IMR-90 (cell line): Measurements from ENCODE around the gene KBTBD13. TPM values are rescaled to one million over a fixed set of nuclear protein-coding genes. Genes with fewer than 3 reads are reported as not detected.

Experiments
- ATAC-seq: fragments of 200-7000 bp; cut with Tn5 transposase; 2 replicates; pipeline ENCODE4 v1.9.1; 2020; ENCODE audit warnings: low read depth, mild to moderate bottlenecking, moderate library complexity
- BruUV-seq: library from RNA; stranded (reverse); fragments of 400-500 nt; replicated peaks from 2 replicates; lab custom pipeline; 2021; lab: Mats Ljungman, UMichigan
- CTCF ChIA-PET: fragments of 300-600 bp; formaldehyde crosslinking; extraction: SDS; loops from one replicate; lab custom pipeline; 2021; ENCODE audit warnings: antibody characterized with exemption; lab: Yijun Ruan, JAX
- POLR2A ChIA-PET: fragments of 300-600 bp; sonication (Branson Sonifier 250); formaldehyde crosslinking; loops from one replicate; lab custom pipeline; 2022; ENCODE audit warnings: antibody characterized with exemption; ENCODE audit not compliant: unreplicated experiment; lab: Charles Lee
- DNase-seq: peaks from one replicate; pipeline ENCODE4 v3.0.0; 2013
- H2AFZ ChIP-seq: replicated peaks from 2 replicates; pipeline ENCODE3; 2013; ENCODE audit warnings: low read length, mild to moderate bottlenecking; ENCODE audit not compliant: poor library complexity
- H2AK5ac ChIP-seq: 2 replicates; pipeline ENCODE4 v1.6.1; 2013; ENCODE audit warnings: low read depth, low read length, inconsistent platforms
- H2AK9ac ChIP-seq: replicated peaks from 2 replicates; pipeline ENCODE3; 2013; ENCODE audit warnings: mild to moderate bottlenecking, low read depth, low read length, moderate library complexity; ENCODE audit not compliant: poor library complexity
- H2BK120ac ChIP-seq: 2 replicates; pipeline ENCODE4 v1.6.1; 2013; ENCODE audit warnings: low read depth, low read length, inconsistent platforms
- H2BK15ac ChIP-seq: 3 replicates; pipeline ENCODE4 v1.6.1; 2013; ENCODE audit warnings: low read depth, low read length, inconsistent platforms
- H2BK20ac ChIP-seq: 2 replicates; pipeline ENCODE4 v1.6.1; 2013; ENCODE audit warnings: low read depth, mild to moderate bottlenecking, inconsistent platforms, low read length, moderate library complexity
- H2BK5ac ChIP-seq: 2 replicates; pipeline ENCODE4 v1.6.1; 2013; ENCODE audit warnings: mild to moderate bottlenecking, low read depth, low read length, inconsistent platforms; ENCODE audit not compliant: poor library complexity, severe bottlenecking
- H3K14ac ChIP-seq: replicated peaks from 2 replicates; pipeline ENCODE4 v1.6.1; 2013; ENCODE audit warnings: low read depth, low read length, inconsistent platforms
- H3K18ac ChIP-seq: 2 replicates; pipeline ENCODE4 v1.6.1; 2013; ENCODE audit warnings: low read depth, low read length, control low read depth
- H3K23ac ChIP-seq: 2 replicates; pipeline ENCODE4 v1.6.1; 2013; ENCODE audit warnings: low read depth, low read length, inconsistent platforms
- H3K27ac ChIP-seq: 2 replicates; pipeline ENCODE4 v1.5.1; 2013; ENCODE audit warnings: mild to moderate bottlenecking, control low read depth, low read length; ENCODE audit not compliant: insufficient read depth
- H3K27me3 ChIP-seq: 2 replicates; pipeline ENCODE4 v1.6.1; 2013; ENCODE audit warnings: low read length; ENCODE audit not compliant: control insufficient read depth, insufficient read depth
- H3K36me3 ChIP-seq: 2 replicates; pipeline ENCODE4 v1.6.1; 2013; ENCODE audit warnings: low read length, mixed read lengths; ENCODE audit not compliant: control insufficient read depth, insufficient read depth
- H3K4ac ChIP-seq: 2 replicates; pipeline ENCODE4 v1.6.1; 2013; ENCODE audit warnings: low read depth, low read length, inconsistent platforms
- H3K4me1 ChIP-seq: 2 replicates; pipeline ENCODE4 v1.6.1; 2013; ENCODE audit warnings: low read length, mixed read lengths; ENCODE audit not compliant: control insufficient read depth, insufficient read depth
- H3K4me2 ChIP-seq: 2 replicates; pipeline ENCODE4 v1.6.1; 2013; ENCODE audit warnings: low read depth, mild to moderate bottlenecking, control low read depth, low read length, moderate library complexity
- H3K4me3 ChIP-seq: 2 replicates; pipeline ENCODE4 v1.5.1; 2013; ENCODE audit warnings: low read depth, mild to moderate bottlenecking, control low read depth, low read length, moderate library complexity; ENCODE audit not compliant: insufficient read depth
- H3K56ac ChIP-seq: 2 replicates; pipeline ENCODE4 v1.6.1; 2013; ENCODE audit warnings: low read length, inconsistent platforms; ENCODE audit not compliant: insufficient read depth; ENCODE audit errors: extremely low read depth
- H3K79me1 ChIP-seq, 2 experiments: 2 replicates each; pipeline ENCODE4 v1.6.1; 2013; ENCODE audit warnings: low read length in 2 of 2, inconsistent platforms in 1 of 2, low read depth in 1 of 2
- H3K9ac ChIP-seq: 2 replicates; pipeline ENCODE4 v1.6.1; 2013; ENCODE audit warnings: low read depth, low read length, control low read depth
- H3K9me1 ChIP-seq: 2 replicates; pipeline ENCODE4 v1.6.1; 2013; ENCODE audit warnings: low read length, inconsistent platforms; ENCODE audit not compliant: insufficient read depth
- H3K9me3 ChIP-seq: 2 replicates; pipeline ENCODE4 v1.6.1; 2013; ENCODE audit warnings: low read length; ENCODE audit not compliant: control insufficient read depth, insufficient read depth
- H4K20me1 ChIP-seq: 2 replicates; pipeline ENCODE4 v1.6.1; 2013; ENCODE audit warnings: low read length, inconsistent platforms; ENCODE audit not compliant: insufficient read depth
- H4K5ac ChIP-seq: 2 replicates; pipeline ENCODE4 v1.6.1; 2013; ENCODE audit warnings: mild to moderate bottlenecking, low read depth, low read length, control low read depth
- H4K8ac ChIP-seq, 2 experiments: 2 replicates each; pipeline ENCODE4 v1.6.1; 2013; ENCODE audit warnings: low read depth in 2 of 2, low read length in 2 of 2, control low read depth in 1 of 2, inconsistent platforms in 1 of 2
- H4K91ac ChIP-seq: 2 replicates; pipeline ENCODE4 v1.6.1; 2013; ENCODE audit warnings: low read depth, low read length, inconsistent platforms; ENCODE audit not compliant: insufficient read depth
- BHLHE40 ChIP-seq: fragments of 150-350 bp; IDR thresholded peaks from 2 replicates; pipeline ENCODE4 v1.6.1; 2016; ENCODE audit warnings: mild to moderate bottlenecking, low read depth, low read length
- CEBPB ChIP-seq: IDR thresholded peaks from 2 replicates; pipeline ENCODE4 v1.6.1; 2012; ENCODE audit warnings: low read depth, low read length, improper control_type of control experiment
- CHD1 ChIP-seq: IDR thresholded peaks from 2 replicates; pipeline ENCODE4 v1.6.1; 2012; ENCODE audit warnings: low read depth, low read length, improper control_type of control experiment
- CTCF ChIP-seq: conservative IDR thresholded peaks from 2 replicates; pipeline ENCODE4 v1.5.1; 2012; ENCODE audit warnings: mild to moderate bottlenecking, low read depth, low read length, improper control_type of control experiment
- FOS ChIP-seq: fragments of 150-350 bp; IDR thresholded peaks from 2 replicates; pipeline ENCODE4 v1.6.1; 2016; ENCODE audit warnings: low read depth, low read length
- MAFK ChIP-seq: IDR thresholded peaks from 2 replicates; pipeline ENCODE4 v1.6.1; 2012; ENCODE audit warnings: low read depth, low read length, improper control_type of control experiment
- MAZ ChIP-seq: IDR thresholded peaks from 2 replicates; pipeline ENCODE4 v1.6.1; 2012; ENCODE audit warnings: low read depth, mild to moderate bottlenecking, low read length, improper control_type of control experiment, moderate library complexity, borderline replicate concordance
- MXI1 ChIP-seq: IDR thresholded peaks from 2 replicates; pipeline ENCODE4 v1.6.1; 2012; ENCODE audit warnings: low read depth, mild to moderate bottlenecking, low read length, moderate library complexity, borderline replicate concordance
- NFE2L2 ChIP-seq: fragments of 150-350 bp; IDR thresholded peaks from 2 replicates; pipeline ENCODE4 v1.6.1; 2016; ENCODE audit warnings: low read depth, mild to moderate bottlenecking, low read length
- POLR2A ChIP-seq: IDR thresholded peaks from 2 replicates; pipeline ENCODE4 v1.6.1; 2012; ENCODE audit warnings: mild to moderate bottlenecking, low read depth, low read length
- RAD21 ChIP-seq: IDR thresholded peaks from 2 replicates; pipeline ENCODE4 v1.6.1; 2012; ENCODE audit warnings: low read length, improper control_type of control experiment
- RCOR1 ChIP-seq: IDR thresholded peaks from 2 replicates; pipeline ENCODE4 v1.6.1; 2012; ENCODE audit warnings: mild to moderate bottlenecking, low read length, improper control_type of control experiment; ENCODE audit not compliant: insufficient replicate concordance
- RFX5 ChIP-seq: IDR thresholded peaks from 2 replicates; pipeline ENCODE4 v1.8.0; 2012; ENCODE audit warnings: low read depth, mild to moderate bottlenecking, low read length, moderate library complexity
- SMC3 ChIP-seq: fragments of 150-350 bp; IDR thresholded peaks from 2 replicates; pipeline ENCODE4 v1.6.1; 2016; ENCODE audit warnings: low read depth, mild to moderate bottlenecking, antibody characterized with exemption, low read length, moderate library complexity
- WGBS, 2 experiments: methylation state at CpG; one replicate each; pipeline versions ENCODE4 v1.1.5 to v1.1.7; 2013; ENCODE audit warnings: missing lambda C conversion rate in 2 of 2; ENCODE audit not compliant: insufficient read length in 1 of 2; ENCODE audit errors: extremely low coverage in 2 of 2; 5-methylcytosine and 5-hydroxymethylcytosine counted together
- dilution Hi-C: fragments of 300-500 bp; cut with HindIII; formaldehyde crosslinking; loops from one replicate; pipeline ENCODE4 v1.14.3; 2018; ENCODE audit warnings: low sequenced_read_pairs; ENCODE audit not compliant: unreplicated experiment
- in situ Hi-C: fragments of 300-500 bp; cut with MboI; formaldehyde crosslinking; loops from 3 replicates; pipeline ENCODE4 v1.14.3; 2019; ENCODE audit warnings: low sequenced_read_pairs, inconsistent platforms, mixed read lengths
- intact Hi-C: fragments of 100-400 bp; cut with micrococcal nuclease; formaldehyde crosslinking; loops from 2 replicates; pipeline ENCODE4 v1.10.0; 2022
- polyA plus RNA-seq, 3 experiments: library from polyadenylated mRNA; depleted of rRNA; stranded (reverse); fragments of >200 nt; gene quantifications; 2 replicates each; pipeline ENCODE4 v1.2.3, GENCODE V29; 2012; ENCODE audit warnings: low replicate concordance in 1 of 3
- total RNA-seq: library from RNA; depleted of rRNA; stranded (reverse); fragments of >200 nt; gene quantifications from 2 replicates; pipeline ENCODE4 v1.2.3, GENCODE V29; 2012
- TF ChIP-seq, protein P1 (sequence below): fragments of 150-350 bp; IDR thresholded peaks from 2 replicates; pipeline ENCODE4 v1.6.1; 2016; ENCODE audit warnings: low read depth, mild to moderate bottlenecking, low read length, moderate library complexity, borderline replicate concordance
- TF ChIP-seq, protein P2 (sequence below): fragments of 150-350 bp; IDR thresholded peaks from 2 replicates; pipeline ENCODE4 v1.6.1; 2017; ENCODE audit warnings: mild to moderate bottlenecking, antibody characterized with exemption, low read length, low read depth

The KBTBD13 gene
- total and polyA plus RNA-seq, 2 of the 4 experiments (the other 2 are of a cell fraction) = not detected

- no peak for TF ChIP-seq RFX5
- TF ChIP-seq RAD21 = no peak
- TF ChIP-seq MXI1 = no peak
- no peak for TF ChIP-seq CEBPB
- no peak for TF ChIP-seq CHD1
- no peak for TF ChIP-seq MAZ
- TF ChIP-seq, protein P1, sequence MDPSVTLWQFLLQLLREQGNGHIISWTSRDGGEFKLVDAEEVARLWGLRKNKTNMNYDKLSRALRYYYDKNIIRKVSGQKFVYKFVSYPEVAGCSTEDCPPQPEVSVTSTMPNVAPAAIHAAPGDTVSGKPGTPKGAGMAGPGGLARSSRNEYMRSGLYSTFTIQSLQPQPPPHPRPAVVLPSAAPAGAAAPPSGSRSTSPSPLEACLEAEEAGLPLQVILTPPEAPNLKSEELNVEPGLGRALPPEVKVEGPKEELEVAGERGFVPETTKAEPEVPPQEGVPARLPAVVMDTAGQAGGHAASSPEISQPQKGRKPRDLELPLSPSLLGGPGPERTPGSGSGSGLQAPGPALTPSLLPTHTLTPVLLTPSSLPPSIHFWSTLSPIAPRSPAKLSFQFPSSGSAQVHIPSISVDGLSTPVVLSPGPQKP = no peak
- no peak for TF ChIP-seq POLR2A
- no peak for TF ChIP-seq CTCF
- TF ChIP-seq BHLHE40 = no peak
- no peak for TF ChIP-seq NFE2L2
- TF ChIP-seq SMC3 = no peak
- TF ChIP-seq FOS = no peak
- TF ChIP-seq MAFK = no peak
- TF ChIP-seq, protein P2, sequence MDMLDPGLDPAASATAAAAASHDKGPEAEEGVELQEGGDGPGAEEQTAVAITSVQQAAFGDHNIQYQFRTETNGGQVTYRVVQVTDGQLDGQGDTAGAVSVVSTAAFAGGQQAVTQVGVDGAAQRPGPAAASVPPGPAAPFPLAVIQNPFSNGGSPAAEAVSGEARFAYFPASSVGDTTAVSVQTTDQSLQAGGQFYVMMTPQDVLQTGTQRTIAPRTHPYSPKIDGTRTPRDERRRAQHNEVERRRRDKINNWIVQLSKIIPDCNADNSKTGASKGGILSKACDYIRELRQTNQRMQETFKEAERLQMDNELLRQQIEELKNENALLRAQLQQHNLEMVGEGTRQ = no peak
- TF ChIP-seq RCOR1 = no peak
- Histone ChIP-seq H4K5ac (no peak overlapping the region), H3K36me3 (no peaks in the 10 kb centered on the region), H4K8ac (no peak overlapping the region), H2BK20ac (no peak overlapping the region), H2AK9ac (no peak overlapping the region), H3K23ac (no peak overlapping the region), H2AK5ac (no peak overlapping the region), H2BK15ac (no peak overlapping the region), H3K4me3 (no peak overlapping the region), H4K20me1 (peaks cover 9% of the 10 kb centered on the region), H4K91ac (no peak overlapping the region), H3K4me2 (no peak overlapping the region), H2BK5ac (no peak overlapping the region), H2BK120ac (peak overlapping the region; percentile 42; the same call in 1 of the 2 replicates), H3K27ac (no peak overlapping the region), H3K14ac (no peak overlapping the region), H2AFZ (no peak overlapping the region), H3K9me3 (no peaks in the 10 kb centered on the region), H3K9ac (no peak overlapping the region), H3K4me1 (peaks cover 29% of the 10 kb centered on the region), H3K56ac (no peak overlapping the region), H3K27me3 (peaks cover 21% of the 10 kb centered on the region), H3K9me1 (peaks cover 25% of the 10 kb centered on the region), H3K18ac (no peak overlapping the region), H3K4ac (no peak overlapping the region), H3K79me1 (no peaks in the 10 kb centered on the region)
- DNase-seq (peak; percentile 36), ATAC-seq (no peak)
- CTCF ChIA-PET = interaction anchor here (1.0 kb wide), 1 partner anchor 95 kb away, joined by 3 read pairs; no protein-coding TSS in a partner anchor
- POLR2A ChIA-PET = no interaction called here
- no TSS peak for BruUV-seq
- dilution Hi-C loops = no loop called here
- in situ Hi-C loops = no loop called here
- intact Hi-C loops = no loop called here
- WGBS, 2 experiments = no CpG with 5 or more reads among the region's 3 CpGs
Measured at GRCh38 chr15:65066001-65066634, 10.4 kb upstream of the KBTBD13 start.
